Keratinocyte (primary cell): ENCODE data around the gene LDB1. TPM values are rescaled to one million over a fixed set of nuclear protein-coding genes. Genes with fewer than 3 reads are reported as not detected.

Experiments used
- DNase-seq: peaks from one replicate; pipeline ENCODE4 v3.0.0-alpha.2; 2011; ENCODE audit warnings: low read depth, missing footprints, low spot score
- FAIRE-seq: peaks from 2 replicates; lab custom pipeline; 2011; peaks lifted over from hg19 to GRCh38; lab: Jason Lieb, UNC
- H2AFZ ChIP-seq: 2 replicates; pipeline ENCODE4 v1.6.0; 2012; ENCODE audit warnings: low read length, control low read depth, inconsistent platforms; ENCODE audit not compliant: control insufficient read depth
- H3K27ac ChIP-seq: 2 replicates; pipeline ENCODE4 v1.5.1; 2011; ENCODE audit warnings: low read length; ENCODE audit not compliant: control insufficient read depth, insufficient read depth
- H3K27me3 ChIP-seq: 3 replicates; pipeline ENCODE4 v1.6.0; 2011; ENCODE audit warnings: low read length; ENCODE audit not compliant: control insufficient read depth, insufficient read depth; ENCODE audit errors: extremely low read depth
- H3K36me3 ChIP-seq, 2 experiments: 2 replicates in 1 of 2; 3 replicates in 1 of 2; pipeline ENCODE4 v1.5.1; 2011; ENCODE audit warnings: low read length in 2 of 2, mild to moderate bottlenecking in 1 of 2; ENCODE audit not compliant: control insufficient read depth in 2 of 2, insufficient read depth in 2 of 2; ENCODE audit errors: extremely low read depth in 1 of 2
- H3K4me1 ChIP-seq: 3 replicates; pipeline ENCODE4 v1.5.1; 2011; ENCODE audit warnings: low read length; ENCODE audit not compliant: control insufficient read depth, insufficient read depth; ENCODE audit errors: extremely low read depth
- H3K4me2 ChIP-seq: 3 replicates; pipeline ENCODE4 v1.6.0; 2011; ENCODE audit warnings: low read depth, low read length; ENCODE audit not compliant: control insufficient read depth, insufficient read depth; ENCODE audit errors: extremely low read depth
- H3K4me3 ChIP-seq, 3 experiments: fragments of 200-600 bp in 1 of 3; sonication (generic) in 1 of 3; 2 replicates in 2 of 3; 3 replicates in 1 of 3; pipeline ENCODE4 v1.5.1; 2011 to 2016; ENCODE audit warnings: low read length in 3 of 3, mild to moderate bottlenecking in 3 of 3, control low read depth in 2 of 3, inconsistent platforms in 1 of 3, low read depth in 1 of 3, mixed read lengths in 1 of 3, mixed run types in 1 of 3, moderate library complexity in 1 of 3; ENCODE audit not compliant: control insufficient read depth in 2 of 3, insufficient read depth in 2 of 3; ENCODE audit errors: extremely low read depth in 1 of 3
- H3K79me2 ChIP-seq: 2 replicates; pipeline ENCODE4 v1.6.0; 2012; ENCODE audit warnings: low read length; ENCODE audit not compliant: control insufficient read depth, insufficient read depth
- H3K9ac ChIP-seq: 3 replicates; pipeline ENCODE4 v1.6.0; 2011; ENCODE audit warnings: low read length; ENCODE audit not compliant: control insufficient read depth, insufficient read depth; ENCODE audit errors: extremely low read depth
- H3K9me1 ChIP-seq: 3 replicates; pipeline ENCODE4 v1.6.0; 2011; ENCODE audit warnings: low read length; ENCODE audit not compliant: control insufficient read depth, insufficient read depth; ENCODE audit errors: extremely low read depth
- H3K9me3 ChIP-seq: 2 replicates; pipeline ENCODE4 v1.5.1; 2012; ENCODE audit warnings: low read depth, low read length; ENCODE audit not compliant: control insufficient read depth
- H4K20me1 ChIP-seq: 3 replicates; pipeline ENCODE4 v1.6.0; 2011; ENCODE audit warnings: low read length; ENCODE audit not compliant: control insufficient read depth, insufficient read depth; ENCODE audit errors: extremely low read depth
- CTCF ChIP-seq, 3 experiments: IDR thresholded peaks in 1 of 3; conservative IDR thresholded peaks in 1 of 3; optimal IDR thresholded peaks in 1 of 3; 2 replicates in 2 of 3; 3 replicates in 1 of 3; pipeline versions ENCODE3 to v1.5.1; 2011; ENCODE audit warnings: low read length in 3 of 3, mild to moderate bottlenecking in 3 of 3, moderate library complexity in 2 of 3, control low read depth in 1 of 3, inconsistent platforms in 1 of 3; ENCODE audit not compliant: insufficient read depth in 2 of 3; ENCODE audit errors: extremely low read depth in 1 of 3
- EZH2 ChIP-seq: IDR thresholded peaks from one replicate; pipeline ENCODE4 v1.6.1; 2012; ENCODE audit warnings: inconsistent platforms, mild to moderate bottlenecking, low read length, moderate library complexity
- dilution Hi-C: fragments of 300-500 bp; cut with MboI; formaldehyde crosslinking; loops from one replicate; pipeline ENCODE4 v1.7.0; 2020; ENCODE audit warnings: low sequenced_read_pairs; ENCODE audit not compliant: extremely low pct_ligation_motif_present
- polyA plus RNA-seq, 5 experiments: library from polyadenylated mRNA; depleted of rRNA in 3 of 5; stranded (reverse) in 3 of 5; stranded (forward) in 1 of 5; unstranded in 1 of 5; fragments of >200 nt; gene quantifications; 1 replicate in 1 of 5; 2 replicates in 3 of 5; 3 replicates in 1 of 5; pipeline versions ENCODE4 v1.2.1 to v1.2.3, GENCODE V29; 2011 to 2012; ENCODE audit warnings: missing spikeins in 2 of 5, low read depth in 1 of 5, low replicate concordance in 1 of 5

LDB1 gene
- polyA plus RNA-seq, 1 donor (not counting 4 experiments of a cell fraction or from before 2014, with no cell fraction given): 97.3 TPM

GRCh38 chr10:102159051-102159597 is 39.0 kb upstream of the LDB1 start:
- no peak for FAIRE-seq
- H3K4me3 ChIP-seq: no peak overlapping the region
- H3K9me3 ChIP-seq: no peaks in the 10 kb centered on the region
- no peak overlapping the region for H3K4me2 ChIP-seq
- TF ChIP-seq EZH2 (no peak), CTCF (optimal IDR thresholded peaks at IDR 0.05 in 1 of 3, IDR thresholded peaks at IDR 0.05 in 1 of 3, conservative IDR thresholded peaks at IDR 0.05 in 1 of 3; ENCODE audit: extremely low read depth in 1 of 3, insufficient read depth in 2 of 3, low read length in 3 of 3) (no peak)
- dilution Hi-C loops: no loop called here
- peaks cover 37% of the 10 kb centered on the region for H3K79me2 ChIP-seq
- H3K4me1 ChIP-seq: no peaks in the 10 kb centered on the region
- H4K20me1 ChIP-seq: peaks cover 8% of the 10 kb centered on the region
- no peaks in the 10 kb centered on the region for H3K27me3 ChIP-seq
- no peak overlapping the region for H3K9ac ChIP-seq
- no peak for DNase-seq
- no peak overlapping the region for H3K27ac ChIP-seq
- no peak overlapping the region for H2AFZ ChIP-seq
- H3K36me3 ChIP-seq: peaks cover 45 to 56% of the 10 kb centered on the region in 2 experiments
- H3K9me1 ChIP-seq: no peaks in the 10 kb centered on the region

- Histone ChIP-seq H3K9me1 (no peaks in the 10 kb centered on the region), H3K9me3 (no peaks in the 10 kb centered on the region), H2AFZ (no peak overlapping the region), H3K36me3 (peaks cover 42 to 55% of the 10 kb centered on the region in 2 experiments), H3K4me3 (no peak overlapping the region), H3K4me2 (no peak overlapping the region), H3K9ac (no peak overlapping the region), H3K4me1 (peaks cover 3% of the 10 kb centered on the region), H4K20me1 (peaks cover 8% of the 10 kb centered on the region), H3K79me2 (peaks cover 56% of the 10 kb centered on the region), H3K27me3 (no peaks in the 10 kb centered on the region), H3K27ac (no peak overlapping the region)
- FAIRE-seq: no peak
- dilution Hi-C loops: no loop called here
- TF ChIP-seq CTCF (optimal IDR thresholded peaks at IDR 0.05 in 1 of 3, IDR thresholded peaks at IDR 0.05 in 1 of 3, conservative IDR thresholded peaks at IDR 0.05 in 1 of 3; ENCODE audit: extremely low read depth in 1 of 3, insufficient read depth in 2 of 3, low read length in 3 of 3) (no peak), EZH2 (no peak)
- no peak for DNase-seq
Measured at GRCh38 chr10:102157224-102157623, 37.1 kb upstream of the LDB1 start.
